ENCODE results near the gene CNEP1R1. TPM values are rescaled to one million over a fixed set of nuclear protein-coding genes. Genes with fewer than 3 reads are reported as not detected.
"Not testable (repeated sequence)": the region's sequence is repeated elsewhere in the genome, so short reads cannot be mapped to it uniquely, and the experiment has no call there.

CNEP1R1 gene
- total RNA-seq, 4 donors from 2014 or later: 7.0 to 13.1 (median 10.8) TPM

GRCh38 chr16:50004239-50004638 is 20.8 kb upstream of the CNEP1R1 start:
- intact Hi-C loops (cut with DNase I): no loop called here
- 87% methylated on average over 4 of the region's 4 CpGs for WGBS, 2 donors
- Histone ChIP-seq H3K4me1 (no peaks in the 10 kb centered on the region), H3K27me3 (no peaks in the 10 kb centered on the region), H3K9me3 (no peaks in the 10 kb centered on the region), H3K4me3 (replicated peaks in 1 of 3) (no peak overlapping the region), H3K36me3 (no peaks in the 10 kb centered on the region), H3K27ac (no peak overlapping the region)
- no peak for DNase-seq
- TF ChIP-seq POLR2A (IDR thresholded peaks at IDR 0.05): no peak
- no peak for TF ChIP-seq CTCF (IDR thresholded peaks at IDR 0.05)

GRCh38 chr16:50006964-50007363 is 18.1 kb upstream of the CNEP1R1 start:
- Histone ChIP-seq H3K27ac (no peak overlapping the region), H3K4me3 (replicated peaks in 1 of 3) (no peak overlapping the region), H3K9me3 (no peaks in the 10 kb centered on the region), H3K36me3 (no peaks in the 10 kb centered on the region), H3K27me3 (no peaks in the 10 kb centered on the region), H3K4me1 (no peaks in the 10 kb centered on the region)
- 83 to 92% methylated on average over 2 of the region's 2 CpGs for WGBS, 2 donors
- no peak for TF ChIP-seq POLR2A (IDR thresholded peaks at IDR 0.05)
- TF ChIP-seq CTCF (IDR thresholded peaks at IDR 0.05): no peak
- no peak for DNase-seq
- intact Hi-C loops (cut with DNase I): no loop called here

GRCh38 chr16:50007744-50008143 is 17.3 kb upstream of the CNEP1R1 start:
- no peaks in the 10 kb centered on the region for H3K4me1 ChIP-seq

GRCh38 chr16:50010212-50010611 is 14.8 kb upstream of the CNEP1R1 start:
- no peak overlapping the region for H3K4me3 ChIP-seq (replicated peaks in 1 of 3)
- intact Hi-C loops (cut with DNase I): no loop called here
- H3K4me1 ChIP-seq: no peaks in the 10 kb centered on the region
- no peak for DNase-seq
- no peaks in the 10 kb centered on the region for H3K27me3 ChIP-seq
- no peaks in the 10 kb centered on the region for H3K9me3 ChIP-seq
- H3K27ac ChIP-seq: no peak overlapping the region
- H3K36me3 ChIP-seq: no peaks in the 10 kb centered on the region
- 88% methylated on average over 2 of the region's 2 CpGs for WGBS, 2 donors
- TF ChIP-seq CTCF (IDR thresholded peaks at IDR 0.05): no peak
- TF ChIP-seq POLR2A (IDR thresholded peaks at IDR 0.05): no peak

More at GRCh38 chr16:50007744-50008143, 17.3 kb upstream of the CNEP1R1 start:
- Histone ChIP-seq H3K27me3 (no peaks in the 10 kb centered on the region), H3K27ac (no peak overlapping the region), H3K4me3 (replicated peaks in 1 of 3) (no peak overlapping the region), H3K9me3 (no peaks in the 10 kb centered on the region), H3K36me3 (no peaks in the 10 kb centered on the region)
- TF ChIP-seq CTCF (IDR thresholded peaks at IDR 0.05): no peak
- TF ChIP-seq POLR2A (IDR thresholded peaks at IDR 0.05): no peak
- DNase-seq: no peak
- intact Hi-C loops (cut with DNase I): no loop called here
- 96 to 100% methylated on average over 1 of the region's 1 CpG for WGBS, 2 donors

- no peak for DNase-seq
- Histone ChIP-seq H3K9me3 (no peaks in the 10 kb centered on the region), H3K27me3 (no peaks in the 10 kb centered on the region), H3K27ac (no peak overlapping the region), H3K4me1 (no peaks in the 10 kb centered on the region), H3K36me3 (no peaks in the 10 kb centered on the region), H3K4me3 (replicated peaks in 1 of 3) (no peak overlapping the region)
- 64 to 72% methylated on average over 3 of the region's 3 CpGs for WGBS, 2 donors
- intact Hi-C loops (cut with DNase I): no loop called here
- TF ChIP-seq POLR2A (IDR thresholded peaks at IDR 0.05): no peak
Observed at GRCh38 chr16:50011707-50012106, 13.3 kb upstream of the CNEP1R1 start.

GRCh38 chr16:50012182-50012581 is 12.8 kb upstream of the CNEP1R1 start:
- intact Hi-C loops (cut with DNase I): no loop called here
- no peak for TF ChIP-seq POLR2A (IDR thresholded peaks at IDR 0.05)
- TF ChIP-seq CTCF (IDR thresholded peaks at IDR 0.05): no peak
- H3K27me3 ChIP-seq: no peaks in the 10 kb centered on the region
- DNase-seq: no peak
- H3K9me3 ChIP-seq: no peaks in the 10 kb centered on the region
- no peak overlapping the region for H3K27ac ChIP-seq
- H3K4me1 ChIP-seq: no peaks in the 10 kb centered on the region
- no peak overlapping the region for H3K4me3 ChIP-seq (replicated peaks in 1 of 3)
- no peaks in the 10 kb centered on the region for H3K36me3 ChIP-seq
- 95 to 96% methylated on average over 2 of the region's 2 CpGs for WGBS, 2 donors

- H3K4me3 ChIP-seq (replicated peaks in 1 of 3); H3K9me3 ChIP-seq; H3K27me3 ChIP-seq; H3K4me1 ChIP-seq; H3K27ac ChIP-seq; DNase-seq; H3K36me3 ChIP-seq; intact Hi-C loops (cut with DNase I): not testable (repeated sequence)
- WGBS, 2 donors: 86 to 94% methylated on average over 6 to 8 of the region's 8 CpGs
Observed at GRCh38 chr16:50014211-50014610, 10.8 kb upstream of the CNEP1R1 start.
